Muscle layer of colon (tissue), 2 donors: ENCODE measurements around the gene LOXL1.

ENCODE experiments used
- H3K27ac ChIP-seq: one replicate; pipeline ENCODE4 v1.7.0; 2013; ENCODE audit warnings: low read depth, mild to moderate bottlenecking, low read length, moderate library complexity
- H3K27me3 ChIP-seq, 2 donors: one replicate each; pipeline ENCODE4 v1.7.0; 2013; ENCODE audit warnings: low read length in 2 of 2, mild to moderate bottlenecking in 2 of 2; ENCODE audit not compliant: insufficient read depth in 2 of 2, control insufficient read depth in 1 of 2
- H3K36me3 ChIP-seq: one replicate; pipeline ENCODE4 v1.7.0; 2013; ENCODE audit warnings: mild to moderate bottlenecking, low read length; ENCODE audit not compliant: insufficient read depth
- H3K4me1 ChIP-seq: one replicate; pipeline ENCODE4 v1.7.0; 2013; ENCODE audit warnings: mild to moderate bottlenecking, low read length; ENCODE audit not compliant: insufficient read depth
- H3K4me3 ChIP-seq, 2 donors: one replicate each; pipeline ENCODE4 v1.7.0; 2013; ENCODE audit warnings: low read length in 2 of 2, low read depth in 1 of 2, mild to moderate bottlenecking in 1 of 2, moderate library complexity in 1 of 2
- H3K9ac ChIP-seq: one replicate; pipeline ENCODE4 v1.7.0; 2013; ENCODE audit warnings: low read length
- H3K9me3 ChIP-seq: one replicate; pipeline ENCODE4 v1.7.0; 2013; ENCODE audit warnings: mild to moderate bottlenecking, low read length
- donor health status: abdominal sarcoma.
- donor health status: Adenocarcinoma of cecum.

LOXL1 gene

GRCh38 chr15:73988445-73988969 lies 62.2 kb downstream of the LOXL1 start:
- H3K4me1 ChIP-seq: peaks cover 49% of the 10 kb centered on the region
- no peaks in the 10 kb centered on the region for H3K27me3 ChIP-seq
- H3K9me3 ChIP-seq: no peaks in the 10 kb centered on the region
- no peak overlapping the region for H3K27ac ChIP-seq
- H3K9ac ChIP-seq: no peak overlapping the region
- no peak overlapping the region for H3K4me3 ChIP-seq
- H3K36me3 ChIP-seq: peaks cover 15% of the 10 kb centered on the region

GRCh38 chr15:73989001-73989798 lies 62.9 kb downstream of the LOXL1 start:
- no peak overlapping the region for H3K9ac ChIP-seq
- peaks cover 48% of the 10 kb centered on the region for H3K4me1 ChIP-seq
- peak overlapping the region; percentile 94 for H3K27ac ChIP-seq

DNA sequence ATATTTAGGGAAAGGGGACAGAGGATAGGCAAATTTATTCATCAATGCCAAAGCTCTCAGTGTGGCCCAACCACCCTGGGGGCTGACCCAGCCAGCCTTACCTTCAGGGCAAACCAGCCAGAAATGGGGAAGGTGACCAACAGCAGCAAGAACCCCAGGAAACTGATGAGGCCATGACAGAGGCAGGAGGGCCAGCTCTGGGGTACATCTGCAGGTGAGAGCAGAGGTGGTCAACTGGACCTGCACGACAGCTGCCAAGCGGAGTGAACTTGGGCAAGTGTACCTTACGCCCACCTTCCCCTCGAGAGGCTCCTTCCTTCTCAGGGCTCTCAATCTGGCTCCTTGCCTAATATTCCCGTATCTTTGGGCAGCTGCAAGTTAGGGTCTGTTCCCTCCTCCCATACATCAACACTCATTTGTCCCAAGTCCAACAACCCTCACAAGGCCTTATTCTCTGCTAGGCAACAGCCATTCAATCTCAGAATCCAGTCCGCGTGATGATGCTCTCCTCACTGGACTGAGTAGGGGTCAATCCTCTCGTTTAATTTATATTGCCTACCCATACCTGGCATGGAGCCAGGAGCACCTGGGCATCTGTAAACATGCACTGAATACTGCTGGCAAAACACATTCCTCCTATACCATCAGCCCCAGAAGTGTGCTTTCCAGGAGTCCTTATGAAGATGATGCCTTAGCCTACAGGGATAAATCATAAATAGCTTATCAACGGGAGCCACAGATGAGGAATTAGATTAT lies 64.2 kb downstream of the LOXL1 start:
- H3K4me3 ChIP-seq: peak overlapping the region in 1 of 2 donors; percentile 89
- peak overlapping the region; percentile 94 for H3K27ac ChIP-seq
- peak overlapping the region; percentile 86 for H3K9ac ChIP-seq
- no peaks in the 10 kb centered on the region for H3K9me3 ChIP-seq
- H3K27me3 ChIP-seq: no peaks in the 10 kb centered on the region
- H3K36me3 ChIP-seq: peaks cover 14% of the 10 kb centered on the region
- peaks cover 38% of the 10 kb centered on the region for H3K4me1 ChIP-seq

More at GRCh38 chr15:73989001-73989798, 62.9 kb downstream of the LOXL1 start:
- Histone ChIP-seq H3K9me3 (no peaks in the 10 kb centered on the region), H3K36me3 (peaks cover 15% of the 10 kb centered on the region), H3K4me3 (no peak overlapping the region), H3K27me3 (no peaks in the 10 kb centered on the region)

DNA sequence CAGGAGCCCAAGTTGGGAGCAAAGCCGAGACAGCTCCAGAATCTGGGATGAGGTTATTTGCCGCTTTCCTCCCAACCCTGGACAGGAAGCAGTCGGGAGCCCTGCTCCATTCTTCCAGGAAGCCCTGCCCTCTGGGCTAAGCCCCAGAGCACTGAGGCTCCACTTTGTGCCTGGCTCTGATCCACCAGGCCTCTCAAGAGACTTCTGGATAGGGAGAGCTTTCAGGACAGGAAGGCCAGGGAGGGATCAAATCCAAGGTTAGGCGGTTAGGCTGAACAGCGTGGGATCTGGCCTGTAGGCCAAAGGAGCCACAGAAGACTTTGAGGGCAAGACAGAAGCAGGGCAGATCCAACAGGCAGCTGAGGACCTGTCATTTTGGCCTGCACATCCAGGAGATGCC lies 65.0 kb downstream of the LOXL1 start:
- Histone ChIP-seq H3K9me3 (no peaks in the 10 kb centered on the region), H3K36me3 (peaks cover 8% of the 10 kb centered on the region), H3K27me3 (no peaks in the 10 kb centered on the region), H3K4me1 (peaks cover 42% of the 10 kb centered on the region), H3K27ac (peak overlapping the region; percentile 94), H3K9ac (peak overlapping the region; percentile 86), H3K4me3 (peak overlapping the region; percentile 83 to 89)

GRCh38 chr15:73991726-73992593 lies 65.7 kb downstream of the LOXL1 start, which contains the start of gene STOML1:
Gene STOML1, minus strand, starts transcription at chr15:73992295. Its CDS starts 72 bp downstream, at chr15:73992223.
- no peaks in the 10 kb centered on the region for H3K9me3 ChIP-seq
- peaks cover 49% of the 10 kb centered on the region for H3K4me1 ChIP-seq
- H3K27ac ChIP-seq: peak within 1 kb of the TSS; percentile 94
- peak within 1 kb of the TSS; percentile 83 to 89 for H3K4me3 ChIP-seq
- H3K27me3 ChIP-seq: no peaks in the 10 kb centered on the region
- H3K36me3 ChIP-seq: peaks cover 8% of the 10 kb centered on the region
- peak within 1 kb of the TSS; percentile 86 for H3K9ac ChIP-seq

- Histone ChIP-seq H3K9me3 (no peaks in the 10 kb centered on the region), H3K27me3 (no peaks in the 10 kb centered on the region), H3K9ac (peak overlapping the region; percentile 30), H3K4me1 (peaks cover 55% of the 10 kb centered on the region), H3K4me3 (peak overlapping the region; percentile 2 to 41), H3K27ac (peak overlapping the region; percentile 94), H3K36me3 (peaks cover 8% of the 10 kb centered on the region)
Observed at GRCh38 chr15:73992594-73992898, 66.3 kb downstream of the LOXL1 start.

DNA sequence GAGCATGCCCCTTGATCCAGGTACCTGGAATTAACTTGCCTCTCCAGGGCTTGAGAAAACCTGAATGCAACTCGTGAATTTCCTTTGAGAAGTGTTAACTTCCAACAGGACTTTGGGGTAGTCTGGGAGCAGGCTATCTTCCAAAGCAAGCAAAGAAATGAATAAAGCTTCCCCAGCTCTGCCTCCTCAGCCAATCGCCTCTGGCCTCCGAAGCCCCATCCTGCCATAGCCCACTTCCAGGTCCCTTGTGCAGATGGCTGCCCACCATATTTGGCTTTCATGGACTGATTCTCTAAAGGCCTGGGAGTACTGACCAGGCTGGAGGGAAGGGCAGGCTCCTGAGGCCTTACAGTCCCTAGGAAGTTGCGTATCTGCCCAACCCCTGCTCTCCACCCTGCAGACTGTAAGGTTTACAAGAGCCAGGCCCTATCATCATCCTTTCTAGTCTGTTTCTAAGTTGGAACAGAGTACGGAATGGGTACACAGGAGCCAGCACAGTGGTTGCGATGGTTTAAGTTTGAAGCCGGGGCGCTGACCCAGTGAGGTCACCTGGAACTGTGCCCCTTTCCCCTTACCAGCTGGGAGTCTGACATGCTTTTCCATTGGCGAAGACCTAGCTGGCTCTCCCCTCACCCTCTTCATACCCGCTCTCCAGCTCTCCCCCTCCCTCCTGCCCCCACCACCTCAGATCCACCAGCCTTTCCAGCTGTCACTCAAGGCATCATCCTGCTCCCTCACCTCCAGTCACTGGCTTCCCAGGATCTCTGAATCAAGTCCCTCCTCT lies 67.1 kb downstream of the LOXL1 start:
- H3K9ac ChIP-seq: peak overlapping the region; percentile 48
- no peaks in the 10 kb centered on the region for H3K27me3 ChIP-seq
- H3K4me3 ChIP-seq: peak overlapping the region in 1 of 2 donors; percentile 97
- H3K4me1 ChIP-seq: peaks cover 62% of the 10 kb centered on the region
- no peaks in the 10 kb centered on the region for H3K9me3 ChIP-seq
- peak overlapping the region; percentile 88 for H3K27ac ChIP-seq
- H3K36me3 ChIP-seq: peaks cover 5% of the 10 kb centered on the region

DNA sequence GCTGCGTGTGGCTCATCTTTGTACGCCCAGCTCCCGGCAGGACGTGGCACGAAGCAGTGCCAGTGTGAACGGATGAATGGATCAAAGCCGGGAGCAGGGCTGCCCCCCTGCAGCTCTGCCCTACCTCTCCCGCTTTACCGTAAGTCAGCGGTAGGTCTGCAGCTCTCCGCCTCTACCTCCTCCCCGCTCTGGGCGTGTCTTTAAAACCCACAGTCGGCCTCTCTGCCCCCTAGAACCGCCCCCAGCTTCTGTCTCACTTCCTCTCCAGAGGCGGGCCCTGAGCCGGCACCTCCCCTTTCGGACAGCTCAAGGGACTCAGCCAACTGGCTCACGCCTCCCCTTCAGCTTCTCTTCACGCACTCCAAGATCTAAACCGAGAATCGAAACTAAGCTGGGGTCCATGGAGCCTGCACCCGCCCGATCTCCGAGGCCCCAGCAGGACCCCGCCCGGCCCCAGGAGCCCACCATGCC lies 68.2 kb downstream of the LOXL1 start, which contains the start of gene PML:
Gene PML (plus strand): TSS at position 304 of the 471 bp plus-strand sequence. CDS start 97 bp downstream, at position 401.
- Histone ChIP-seq H3K9ac (peak within 1 kb of the TSS; percentile 98), H3K36me3 (peaks cover 4% of the 10 kb centered on the region), H3K9me3 (no peaks in the 10 kb centered on the region), H3K4me1 (peaks cover 73% of the 10 kb centered on the region), H3K27me3 (no peaks in the 10 kb centered on the region), H3K27ac (peak within 1 kb of the TSS; percentile 90), H3K4me3 (peak within 1 kb of the TSS; percentile 86 to 97)

- H3K9ac ChIP-seq: peak overlapping the region; percentile 98
- peaks cover 71% of the 10 kb centered on the region for H3K4me1 ChIP-seq
- peak overlapping the region; percentile 86 to 97 for H3K4me3 ChIP-seq
- peak overlapping the region; percentile 90 for H3K27ac ChIP-seq
- H3K9me3 ChIP-seq: no peaks in the 10 kb centered on the region
- peaks cover 4% of the 10 kb centered on the region for H3K36me3 ChIP-seq
- no peaks in the 10 kb centered on the region for H3K27me3 ChIP-seq
Observed at GRCh38 chr15:73994912-73995622, 68.8 kb downstream of the LOXL1 start.

DNA sequence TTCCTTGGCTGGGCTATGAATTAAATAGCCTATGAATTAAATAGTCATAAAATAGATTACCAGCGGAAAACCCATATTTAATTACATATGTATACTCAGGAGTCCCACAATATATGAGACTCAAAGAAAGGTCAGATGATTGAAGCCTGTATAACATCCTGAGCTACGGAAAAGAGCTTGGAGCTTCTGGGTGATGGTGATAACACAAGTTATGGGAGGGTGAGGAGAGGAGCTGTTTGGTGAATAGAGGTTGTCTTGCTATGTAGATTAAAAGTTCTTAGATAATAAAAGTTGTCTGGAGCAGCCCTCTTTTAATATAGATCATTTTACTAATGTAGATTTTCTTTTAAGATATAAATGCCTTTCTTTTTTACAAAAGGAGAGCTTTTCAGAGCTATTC lies 70.0 kb downstream of the LOXL1 start:
- H3K9ac ChIP-seq: peak overlapping the region; percentile 36
- H3K36me3 ChIP-seq: peaks cover 4% of the 10 kb centered on the region
- no peaks in the 10 kb centered on the region for H3K27me3 ChIP-seq
- no peaks in the 10 kb centered on the region for H3K9me3 ChIP-seq
- H3K4me1 ChIP-seq: peaks cover 68% of the 10 kb centered on the region
- peak overlapping the region in 1 of 2 donors; percentile 97 for H3K4me3 ChIP-seq
- peak overlapping the region; percentile 19 for H3K27ac ChIP-seq
